22Rv1 (cell line): ENCODE measurements around the gene JKAMP.
"Not testable (repeated sequence)": the region's sequence is repeated elsewhere in the genome, so short reads cannot be mapped to it uniquely, and the experiment has no call there.

Experiments used
- H3K27ac ChIP-seq: fragments of 450-650 bp; 2 replicates; pipeline ENCODE4 v1.5.1; 2017
- ZFX ChIP-seq: fragments of 450-650 bp; IDR thresholded peaks from 2 replicates; pipeline ENCODE4 v1.6.1; 2017; ENCODE audit warnings: antibody characterized with exemption, borderline replicate concordance
- TF ChIP-seq, protein P1 (sequence below): fragments of 450-650 bp; IDR thresholded peaks from 2 replicates; pipeline ENCODE4 v1.5.1; 2017; ENCODE audit warnings: mild to moderate bottlenecking

JKAMP gene, protein sequence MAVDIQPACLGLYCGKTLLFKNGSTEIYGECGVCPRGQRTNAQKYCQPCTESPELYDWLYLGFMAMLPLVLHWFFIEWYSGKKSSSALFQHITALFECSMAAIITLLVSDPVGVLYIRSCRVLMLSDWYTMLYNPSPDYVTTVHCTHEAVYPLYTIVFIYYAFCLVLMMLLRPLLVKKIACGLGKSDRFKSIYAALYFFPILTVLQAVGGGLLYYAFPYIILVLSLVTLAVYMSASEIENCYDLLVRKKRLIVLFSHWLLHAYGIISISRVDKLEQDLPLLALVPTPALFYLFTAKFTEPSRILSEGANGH

GRCh38 chr14:59483819-59484638 lies at the start of gene JKAMP, which contains the start of gene L3HYPDH:
JKAMP (plus strand) TSS chr14:59484517; CDS start chr14:59484590, 73 bp downstream.
L3HYPDH (minus strand) TSS chr14:59484408; CDS start chr14:59484316, 92 bp downstream.
- H3K27ac ChIP-seq = peak within 1 kb of the TSS; percentile 91
- TF ChIP-seq, protein P1, sequence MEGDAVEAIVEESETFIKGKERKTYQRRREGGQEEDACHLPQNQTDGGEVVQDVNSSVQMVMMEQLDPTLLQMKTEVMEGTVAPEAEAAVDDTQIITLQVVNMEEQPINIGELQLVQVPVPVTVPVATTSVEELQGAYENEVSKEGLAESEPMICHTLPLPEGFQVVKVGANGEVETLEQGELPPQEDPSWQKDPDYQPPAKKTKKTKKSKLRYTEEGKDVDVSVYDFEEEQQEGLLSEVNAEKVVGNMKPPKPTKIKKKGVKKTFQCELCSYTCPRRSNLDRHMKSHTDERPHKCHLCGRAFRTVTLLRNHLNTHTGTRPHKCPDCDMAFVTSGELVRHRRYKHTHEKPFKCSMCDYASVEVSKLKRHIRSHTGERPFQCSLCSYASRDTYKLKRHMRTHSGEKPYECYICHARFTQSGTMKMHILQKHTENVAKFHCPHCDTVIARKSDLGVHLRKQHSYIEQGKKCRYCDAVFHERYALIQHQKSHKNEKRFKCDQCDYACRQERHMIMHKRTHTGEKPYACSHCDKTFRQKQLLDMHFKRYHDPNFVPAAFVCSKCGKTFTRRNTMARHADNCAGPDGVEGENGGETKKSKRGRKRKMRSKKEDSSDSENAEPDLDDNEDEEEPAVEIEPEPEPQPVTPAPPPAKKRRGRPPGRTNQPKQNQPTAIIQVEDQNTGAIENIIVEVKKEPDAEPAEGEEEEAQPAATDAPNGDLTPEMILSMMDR = peak; percentile 72
- TF ChIP-seq ZFX = no peak

GRCh38 chr14:59435101-59435500 lies 49.2 kb upstream of the JKAMP start:
- no peak overlapping the region for H3K27ac ChIP-seq
- TF ChIP-seq, protein P1 = no peak
- TF ChIP-seq ZFX = no peak

GRCh38 chr14:59435987-59436386 lies 48.3 kb upstream of the JKAMP start:
- TF ChIP-seq, protein P1 = no peak
- no peak for TF ChIP-seq ZFX
- H3K27ac ChIP-seq = no peak overlapping the region

- H3K27ac ChIP-seq = no peak overlapping the region
- TF ChIP-seq, protein P1 = no peak
- no peak for TF ChIP-seq ZFX
Observed at GRCh38 chr14:59438195-59438647, 46.1 kb upstream of the JKAMP start.

DNA sequence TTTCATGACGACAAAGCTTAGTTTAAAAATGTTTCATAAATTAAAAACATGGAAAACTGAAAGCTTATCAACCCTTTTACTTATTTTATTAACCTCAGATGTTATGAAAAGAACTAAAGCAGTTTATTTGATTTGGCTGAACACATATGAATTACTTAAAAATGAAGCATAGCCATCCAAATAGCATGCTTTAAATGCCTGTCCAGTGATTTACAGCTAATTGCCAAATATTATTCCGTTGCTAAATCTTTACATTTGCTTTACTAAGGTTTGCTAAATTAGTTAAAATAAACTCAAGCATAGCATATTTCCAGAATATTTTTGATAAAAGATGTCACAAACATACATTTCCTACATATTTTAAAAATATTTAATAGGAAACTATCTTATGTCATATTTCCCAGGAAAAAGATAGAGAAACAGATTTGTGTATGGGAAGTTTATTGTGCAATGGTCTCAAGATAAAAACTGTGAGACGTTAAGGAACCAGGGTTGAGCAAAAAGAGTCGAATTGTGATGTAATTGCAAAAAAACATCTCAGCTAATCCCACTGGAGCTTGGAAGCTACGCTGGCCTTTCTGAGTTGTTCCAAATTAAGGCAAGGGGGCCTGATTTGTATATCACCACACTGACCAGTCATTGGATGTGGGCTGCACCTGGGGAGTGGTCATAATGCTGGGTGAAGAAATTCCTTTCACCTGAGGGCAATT lies 44.9 kb upstream of the JKAMP start:
- no peak overlapping the region for H3K27ac ChIP-seq
- TF ChIP-seq, protein P1 = no peak
- no peak for TF ChIP-seq ZFX

GRCh38 chr14:59448673-59449072 lies 35.6 kb upstream of the JKAMP start:
- not testable (repeated sequence) for H3K27ac ChIP-seq

- no peak for TF ChIP-seq ZFX
- H3K27ac ChIP-seq = no peak overlapping the region
Observed at GRCh38 chr14:59450716-59451115, 33.6 kb upstream of the JKAMP start.
